GM18508 (cell line): ENCODE measurements around the gene SPATA17.

Source experiments
- ATAC-seq: cut with Tn5 transposase; IDR thresholded peaks from one replicate; pipeline ENCODE4 v1.9.1; 2021; ENCODE audit warnings: moderate number of reproducible peaks; ENCODE audit not compliant: insufficient read depth, unreplicated experiment

The SPATA17 gene

GRCh38 chr1:217899614-217900013 is 268.5 kb downstream of the SPATA17 start:
- no peak for ATAC-seq

DNA sequence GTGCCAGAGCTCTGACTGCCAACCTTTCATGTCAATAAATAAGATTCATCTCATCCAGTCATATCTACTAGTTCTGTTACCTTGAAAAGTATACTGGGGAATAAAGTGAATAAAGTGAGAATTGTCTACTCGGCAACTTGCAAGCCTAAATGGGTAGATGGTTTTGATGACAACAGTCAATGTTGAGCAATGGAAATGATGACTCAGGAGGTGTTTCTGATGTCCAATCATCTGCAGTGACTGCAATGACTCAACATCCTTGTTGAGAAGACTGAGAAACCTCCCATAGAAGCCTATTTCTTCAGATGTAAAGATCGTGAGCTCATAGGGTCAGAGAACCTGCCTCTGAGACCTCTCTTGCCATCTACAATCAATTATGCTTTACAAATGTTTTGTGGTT is 276.4 kb downstream of the SPATA17 start:
- no peak for ATAC-seq

DNA sequence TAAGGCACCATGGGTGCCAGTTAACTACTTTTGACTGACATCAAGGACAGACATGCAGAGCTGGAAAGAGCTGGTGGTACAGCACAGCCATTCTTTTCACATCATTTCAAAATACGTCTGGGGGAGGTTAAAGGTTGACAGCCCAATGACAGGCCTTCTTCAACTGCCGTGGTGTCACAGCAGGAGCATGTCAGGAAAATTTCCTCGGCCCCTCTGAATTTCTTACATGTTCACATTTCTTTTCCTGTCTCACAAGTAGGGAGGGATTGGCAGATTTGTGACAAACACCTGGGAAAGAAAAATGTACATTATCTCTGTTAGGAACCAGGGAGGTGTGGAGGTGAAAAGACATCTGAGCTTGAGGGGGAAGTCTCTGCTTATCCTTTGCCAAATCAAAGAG is 279.1 kb downstream of the SPATA17 start:
- no peak for ATAC-seq

GRCh38 chr1:217910791-217911320 is 279.7 kb downstream of the SPATA17 start:
- no peak for ATAC-seq

DNA sequence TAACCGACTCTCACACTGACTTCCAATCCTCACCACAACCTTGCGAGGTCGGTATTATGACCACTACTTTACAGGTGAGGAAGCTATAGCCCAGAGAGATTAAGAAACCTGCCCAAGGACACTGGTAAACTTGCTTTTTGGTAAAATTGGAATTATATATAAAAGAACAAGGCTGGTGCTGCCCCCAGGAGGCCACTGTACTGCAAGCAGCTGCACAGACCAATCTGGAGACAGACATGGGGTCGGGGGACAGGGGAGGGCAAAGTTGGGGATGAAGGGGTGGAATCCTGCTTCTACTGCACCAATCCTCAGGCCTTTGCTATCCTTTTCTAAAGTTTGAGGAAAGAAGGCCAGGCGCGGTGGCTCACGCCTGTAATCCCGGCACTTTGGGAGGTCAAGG is 280.8 kb downstream of the SPATA17 start:
- no peak for ATAC-seq

DNA sequence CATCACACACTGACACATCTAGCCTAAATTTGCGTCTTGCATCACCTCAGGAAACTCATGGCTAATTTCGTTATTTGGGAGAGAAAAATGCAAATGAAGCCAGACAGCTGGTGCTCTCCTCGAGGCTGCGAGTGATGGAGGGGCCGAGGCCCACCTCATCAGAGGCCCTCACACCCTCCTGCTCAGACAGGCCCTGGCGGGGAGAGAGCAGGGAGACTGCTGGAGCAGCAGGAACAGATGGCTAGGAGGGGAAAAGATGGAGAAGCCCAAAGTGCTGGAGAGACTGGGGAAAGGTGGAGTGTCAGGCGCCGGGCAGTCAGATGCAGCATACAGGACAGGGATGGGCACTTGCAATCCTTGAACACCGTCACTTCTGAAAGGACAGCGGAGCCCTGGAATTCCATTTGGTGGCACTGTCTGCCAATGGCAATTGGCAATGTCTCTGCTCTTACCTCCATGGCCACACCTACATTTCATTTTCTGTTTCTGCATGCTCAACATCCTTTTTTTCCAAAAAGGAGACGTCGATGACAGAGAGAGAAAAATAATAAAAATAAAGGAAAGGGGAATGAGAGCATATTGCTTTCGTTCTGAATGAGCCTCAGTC is 286.2 kb downstream of the SPATA17 start:
- no peak for ATAC-seq

DNA sequence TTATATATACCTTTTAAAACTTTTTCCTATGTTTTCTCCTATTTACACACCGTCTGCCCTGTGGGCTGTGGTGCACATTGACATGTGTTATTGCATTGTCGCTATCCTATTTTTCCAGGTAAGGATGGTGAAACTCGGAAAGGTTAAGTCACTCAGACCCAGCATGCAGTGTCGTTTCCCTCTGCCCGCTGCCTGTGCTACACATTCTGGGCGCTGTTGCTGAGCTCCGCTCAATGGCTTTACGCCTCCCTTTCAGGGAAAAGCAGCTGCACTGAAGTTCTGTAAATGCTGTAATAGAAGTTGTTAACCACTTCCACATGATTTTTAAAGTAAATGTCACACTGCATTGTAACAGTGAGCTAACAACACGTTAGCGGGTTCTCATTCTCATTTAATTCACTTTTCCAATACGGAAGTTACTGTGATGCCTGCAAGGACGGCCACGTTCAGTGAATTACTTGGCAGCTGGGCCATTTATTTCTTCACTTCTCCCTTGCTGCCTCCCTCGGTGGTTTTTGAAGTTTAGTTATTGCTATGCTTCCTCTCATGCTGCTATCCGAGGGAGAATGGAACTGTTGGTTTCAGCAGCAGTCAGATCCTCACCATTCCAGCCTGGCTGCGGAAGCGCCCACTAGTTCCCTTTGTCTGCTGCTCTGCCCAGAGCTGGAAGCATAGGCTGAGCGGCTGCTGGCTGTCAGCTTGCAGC is 288.7 kb downstream of the SPATA17 start:
- ATAC-seq = no peak
